Skin of body (tissue), 2 donors: Measurements from ENCODE around the gene EMILIN3. TPM values are rescaled to one million over a fixed set of nuclear protein-coding genes. Genes with fewer than 3 reads are reported as not detected.

Source experiments
- DNase-seq: peaks from one replicate; lab custom pipeline; 2025; lab: John Stamatoyannopoulos, UW
- total RNA-seq: library from RNA; depleted of rRNA; stranded (reverse); fragments of >200 nt; gene quantifications from one replicate; pipeline ENCODE4 v1.2.3, GENCODE V29; 2014

Gene EMILIN3
- total RNA-seq, 1 donor from 2014 or later: 18.4 TPM

- DNase-seq: no peak
These were observed 25.0 kb upstream of the EMILIN3 start for GRCh38 chr20:41391587-41392001.

- DNase-seq: no peak
These were observed 24.3 kb upstream of the EMILIN3 start for GRCh38 chr20:41390889-41391288.

GRCh38 chr20:41387444-41387851 lies 20.8 kb upstream of the EMILIN3 start:
- DNase-seq: peak; percentile 49

- peak; percentile 96 for DNase-seq
These were observed 20.1 kb upstream of the EMILIN3 start for GRCh38 chr20:41386502-41387427.

- peak; percentile 53 for DNase-seq
These were observed 16.2 kb upstream of the EMILIN3 start for GRCh38 chr20:41382791-41383305.

- no peak for DNase-seq
These were observed 14.1 kb upstream of the EMILIN3 start for GRCh38 chr20:41380551-41381193.

- DNase-seq: no peak
These were observed 12.9 kb upstream of the EMILIN3 start for GRCh38 chr20:41379551-41379950.

- DNase-seq: no peak
These were observed 10.7 kb upstream of the EMILIN3 start for GRCh38 chr20:41377275-41377674.

GRCh38 chr20:41376349-41376748 lies 9.7 kb upstream of the EMILIN3 start:
- DNase-seq: no peak

GRCh38 chr20:41375846-41376245 lies 9.2 kb upstream of the EMILIN3 start:
- no peak for DNase-seq

GRCh38 chr20:41373931-41374920 lies 7.6 kb upstream of the EMILIN3 start:
- DNase-seq: no peak

GRCh38 chr20:41373251-41373783 lies 6.7 kb upstream of the EMILIN3 start:
- no peak for DNase-seq

- DNase-seq: no peak
These were observed 4.8 kb upstream of the EMILIN3 start for GRCh38 chr20:41371371-41371770.

- DNase-seq: no peak
These were observed 3.6 kb upstream of the EMILIN3 start for GRCh38 chr20:41370176-41370575.

GRCh38 chr20:41369673-41370072 lies 3.1 kb upstream of the EMILIN3 start:
- DNase-seq: no peak

GRCh38 chr20:41367956-41368355 lies 1.3 kb upstream of the EMILIN3 start:
- DNase-seq: no peak

GRCh38 chr20:41367393-41367695 lies 726 bp upstream of the EMILIN3 start:
- DNase-seq: no peak

GRCh38 chr20:41365777-41366545 lies 657 bp downstream of the EMILIN3 start:
- no peak for DNase-seq

- no peak for DNase-seq
These were observed 1.5 kb downstream of the EMILIN3 start for GRCh38 chr20:41364967-41365765.
